ENCODE data around the gene DISP3.
"Not testable (repeated sequence)": the region's sequence is repeated elsewhere in the genome, so short reads cannot be mapped to it uniquely, and the experiment has no call there.

DISP3 gene

DNA sequence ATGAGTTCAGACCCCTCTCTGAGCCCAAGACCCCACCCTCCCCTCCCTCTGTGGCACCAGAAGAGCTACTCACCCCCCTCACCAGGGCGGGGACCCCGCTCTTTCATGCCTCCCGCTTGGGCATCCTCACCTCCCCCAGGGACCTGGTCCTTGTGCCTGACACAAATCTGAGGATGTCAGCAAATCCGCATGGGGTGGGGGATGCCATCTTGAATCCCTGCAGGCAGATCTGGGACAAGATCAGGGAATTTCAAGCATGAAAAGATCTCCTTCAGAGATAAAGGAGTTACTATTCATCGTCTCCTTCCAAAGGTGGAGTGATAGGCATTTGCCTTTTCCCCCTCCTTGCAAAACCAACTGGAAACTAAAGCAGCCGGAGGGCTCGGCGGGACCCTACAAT is 81.1 kb downstream of the DISP3 start:
- DNase-seq, result no peak

DNA sequence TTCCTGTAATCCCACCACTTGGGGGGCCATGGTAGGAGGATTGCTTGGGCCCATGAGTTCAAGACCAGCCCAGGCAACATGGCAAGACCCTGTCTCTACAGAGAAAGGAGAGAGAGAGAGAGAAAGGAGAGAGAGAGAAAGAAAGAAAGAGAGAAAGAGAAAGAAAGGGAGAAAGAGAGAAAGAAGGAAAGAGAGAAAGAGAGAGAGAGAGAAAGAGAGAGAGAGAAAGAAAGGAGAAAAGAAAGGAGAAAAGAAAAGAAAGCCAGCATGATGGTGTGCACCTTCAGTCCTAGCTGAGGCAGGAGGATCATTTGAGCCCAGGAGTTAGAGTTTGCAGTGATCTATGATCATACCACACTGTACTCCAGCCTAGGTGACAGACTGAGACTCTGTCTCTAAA is 82.8 kb downstream of the DISP3 start:
- DNase-seq, result no peak

DNA sequence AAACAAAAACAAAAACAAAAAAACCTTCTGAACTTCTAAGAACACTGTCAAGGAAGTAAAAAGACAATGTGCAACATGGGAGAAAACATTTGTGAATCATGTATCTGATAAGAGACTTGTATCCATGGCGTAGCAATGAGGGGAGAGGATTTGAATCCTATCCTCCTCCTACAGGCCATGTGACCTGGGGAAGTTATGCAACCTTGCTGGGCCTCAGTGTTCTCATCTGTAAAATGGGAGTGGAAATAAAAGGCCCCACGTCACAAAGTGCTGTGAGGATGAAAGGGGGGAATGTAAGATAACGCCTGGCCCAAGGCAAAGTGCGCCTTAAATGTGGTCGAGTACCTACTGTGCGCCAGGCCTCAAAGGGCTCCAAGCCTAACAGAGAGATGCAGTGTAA is 83.7 kb downstream of the DISP3 start:
- DNase-seq, result no peak

GRCh38 chr1:11563560-11564069 is 84.7 kb downstream of the DISP3 start:
- no peak for DNase-seq

DNA sequence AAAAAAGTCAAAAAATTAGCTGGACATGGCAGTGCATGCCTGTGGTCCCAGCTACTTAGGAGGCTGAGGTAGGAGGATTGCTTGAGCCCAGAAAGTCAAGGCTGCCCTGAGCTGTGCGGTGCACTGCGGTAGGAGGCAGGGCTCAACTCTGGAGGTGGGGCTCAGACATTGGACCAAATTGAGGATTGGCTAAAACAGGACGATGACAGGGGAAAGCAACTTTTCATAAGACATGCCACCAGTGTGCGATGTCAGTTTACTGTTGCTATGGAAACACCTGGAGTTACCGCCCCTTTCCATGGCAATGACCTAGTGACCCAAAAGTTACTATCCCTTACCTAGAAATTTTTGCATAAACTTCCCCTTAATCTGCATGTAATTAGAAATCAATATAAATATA is 85.3 kb downstream of the DISP3 start:
- DNase-seq, result no peak

GRCh38 chr1:11566042-11566850 is 87.3 kb downstream of the DISP3 start:
- DNase-seq, result no peak

DNA sequence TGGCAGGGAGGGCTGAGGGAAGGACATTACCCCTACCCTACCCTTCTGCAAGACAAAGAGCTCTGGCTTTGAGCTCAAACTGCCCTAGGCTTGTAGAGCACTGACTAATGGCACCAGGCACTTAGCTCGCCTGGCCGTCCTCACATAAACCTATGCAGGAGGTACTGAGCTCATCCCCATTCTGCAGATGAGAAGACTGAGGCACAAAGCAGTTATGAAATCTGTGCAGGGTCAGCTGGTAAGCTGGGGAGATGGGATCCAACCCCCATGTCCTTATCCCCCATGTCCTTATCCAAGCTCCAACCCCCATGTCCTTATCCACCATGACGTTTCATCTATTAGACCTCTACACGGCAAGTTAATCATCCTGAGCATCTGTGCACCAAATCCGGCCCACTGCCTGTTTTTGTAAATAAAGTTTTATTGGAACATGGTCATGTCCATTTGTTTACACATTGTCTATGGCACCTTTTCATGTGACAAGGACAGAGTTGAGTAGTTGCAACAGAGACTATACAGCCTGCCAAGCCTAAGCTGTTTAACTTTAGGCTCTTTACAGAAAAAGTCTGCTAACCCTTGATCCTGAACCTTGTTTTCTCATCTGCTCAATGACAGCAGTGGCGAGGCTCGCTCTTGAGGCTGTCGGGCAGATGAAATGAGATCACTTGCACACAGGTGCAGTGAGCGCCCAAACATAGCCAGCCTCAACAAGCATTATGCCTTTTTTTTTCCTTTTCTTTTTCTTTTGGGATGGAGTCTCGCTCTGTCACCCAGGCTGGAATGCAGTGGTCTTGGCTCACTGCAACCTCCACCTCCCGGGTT is 88.5 kb downstream of the DISP3 start:
- no peak for DNase-seq

- no peak for DNase-seq
Observed at GRCh38 chr1:11568687-11569086, 89.7 kb downstream of the DISP3 start.

DNA sequence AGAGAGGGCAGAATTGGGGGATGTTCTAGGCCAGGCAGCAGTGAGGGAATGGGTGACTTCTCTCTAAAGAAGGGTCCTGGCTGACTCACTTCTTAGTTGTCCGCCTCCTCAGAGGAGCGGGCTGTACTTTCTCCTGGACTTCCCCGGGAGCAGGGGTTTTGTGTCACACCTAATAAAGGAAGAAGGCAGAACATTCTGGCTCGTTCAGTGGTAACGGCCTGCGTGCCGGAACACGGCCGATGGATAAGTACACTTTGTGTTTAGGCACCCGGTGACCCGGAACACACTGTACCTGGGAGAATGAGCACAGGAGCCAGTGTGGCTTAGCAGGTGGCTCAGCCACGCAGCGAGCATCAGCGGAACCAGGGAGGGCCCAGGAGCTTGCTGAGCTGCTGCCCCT is 90.6 kb downstream of the DISP3 start:
- no peak for DNase-seq

GRCh38 chr1:11569954-11570353 is 91.0 kb downstream of the DISP3 start:
- no peak for DNase-seq

GRCh38 chr1:11570821-11571380 is 91.9 kb downstream of the DISP3 start:
- DNase-seq, result no peak

DNA sequence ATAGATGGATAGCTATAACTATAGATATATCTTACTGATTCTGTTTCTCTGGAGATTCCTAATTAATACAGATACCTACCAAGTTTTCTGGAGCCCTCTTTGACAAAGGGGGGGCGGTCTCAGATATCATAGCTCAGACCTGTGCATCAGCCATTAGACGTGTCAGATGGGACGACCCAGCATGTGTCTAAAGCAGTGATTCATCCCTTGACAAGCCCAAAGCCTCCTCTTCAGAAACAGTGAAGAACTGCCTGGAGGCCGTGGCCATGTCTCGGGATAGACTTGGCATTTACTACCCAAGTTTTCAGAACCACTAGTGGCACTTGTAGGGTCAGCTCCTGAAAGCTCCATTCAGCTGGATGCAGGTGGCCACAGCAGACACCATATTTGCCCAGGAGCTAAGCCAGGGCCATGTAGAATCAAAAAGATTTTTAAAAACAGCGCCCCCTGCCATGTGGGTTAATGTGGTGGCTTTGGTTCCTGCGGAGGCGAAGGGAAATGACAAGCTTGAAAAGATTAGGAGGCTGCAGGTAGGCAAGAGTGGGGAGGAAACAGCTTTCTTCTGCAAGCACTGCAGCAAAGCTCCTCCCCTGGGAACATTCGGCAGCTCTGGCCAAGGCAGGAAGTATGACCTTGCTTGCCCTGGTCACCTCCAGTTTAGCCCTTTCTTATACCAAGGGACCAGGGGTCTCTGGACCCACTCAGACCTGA is 93.1 kb downstream of the DISP3 start:
- DNase-seq, result no peak

- no peak for DNase-seq
Observed at GRCh38 chr1:11573116-11573692, 94.2 kb downstream of the DISP3 start.

- no peak for DNase-seq
Observed at GRCh38 chr1:11575553-11575952, 96.6 kb downstream of the DISP3 start.

DNA sequence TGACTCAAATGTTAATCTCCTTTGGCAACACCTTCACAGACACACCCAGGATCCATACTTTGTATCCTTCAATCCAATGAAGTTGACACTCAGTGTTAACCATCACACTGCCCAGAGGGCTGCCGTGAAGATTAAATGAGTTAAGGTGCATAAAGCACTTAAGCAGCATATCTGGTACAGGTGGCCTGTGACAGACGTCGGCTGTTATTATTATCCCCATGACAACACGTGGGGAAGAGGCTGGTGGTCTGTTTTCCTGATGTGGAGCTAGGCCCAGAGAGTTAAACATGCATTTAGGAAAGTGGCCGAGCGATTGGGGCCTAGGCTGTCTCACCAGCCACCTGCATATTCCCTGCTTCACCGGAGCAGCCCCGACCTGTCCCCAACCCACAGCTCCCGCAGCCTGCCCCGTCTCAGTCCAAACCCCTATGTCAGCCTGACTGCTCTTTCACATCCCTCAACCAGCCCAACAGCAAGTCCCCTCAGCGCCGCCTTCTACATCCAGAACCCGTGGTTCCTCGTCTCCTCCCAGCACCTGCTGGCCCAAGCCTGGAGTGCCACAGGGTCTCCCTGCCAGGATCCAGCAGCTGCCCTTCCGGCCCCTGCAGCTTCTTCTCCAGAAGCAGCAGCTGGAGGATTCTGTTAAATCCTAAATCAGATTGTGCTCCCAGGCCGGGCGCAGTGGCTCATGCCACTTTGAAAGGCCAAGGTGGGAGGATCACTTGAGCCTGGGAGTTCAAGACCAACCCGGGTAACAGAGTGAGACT is 97.3 kb downstream of the DISP3 start:
- no peak for DNase-seq

- no peak for DNase-seq
Observed at GRCh38 chr1:11578004-11578403, 99.0 kb downstream of the DISP3 start.

DNA sequence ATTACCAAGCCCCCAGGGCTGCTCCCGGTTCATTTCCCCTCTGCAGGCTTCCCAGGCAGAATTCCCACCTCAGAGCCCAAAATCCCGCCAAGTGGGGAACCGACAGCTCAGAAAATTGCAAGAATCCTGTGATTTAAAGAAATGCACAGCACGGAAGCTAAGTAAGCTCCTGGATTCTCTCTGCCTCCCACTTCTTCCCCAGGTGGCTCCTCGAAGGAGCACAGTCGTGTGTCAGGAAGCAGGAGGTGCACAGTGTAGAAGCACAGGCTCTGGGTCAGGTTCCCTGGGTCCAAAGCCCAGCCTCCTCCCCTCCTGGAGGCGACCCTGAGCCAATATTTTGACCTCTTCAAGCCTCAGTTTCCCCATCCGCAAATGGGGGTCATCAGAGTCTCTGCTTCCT is 100.6 kb downstream of the DISP3 start:
- no peak for DNase-seq

GRCh38 chr1:11580049-11580448 is 101.1 kb downstream of the DISP3 start:
- not testable (repeated sequence) for DNase-seq

DNA sequence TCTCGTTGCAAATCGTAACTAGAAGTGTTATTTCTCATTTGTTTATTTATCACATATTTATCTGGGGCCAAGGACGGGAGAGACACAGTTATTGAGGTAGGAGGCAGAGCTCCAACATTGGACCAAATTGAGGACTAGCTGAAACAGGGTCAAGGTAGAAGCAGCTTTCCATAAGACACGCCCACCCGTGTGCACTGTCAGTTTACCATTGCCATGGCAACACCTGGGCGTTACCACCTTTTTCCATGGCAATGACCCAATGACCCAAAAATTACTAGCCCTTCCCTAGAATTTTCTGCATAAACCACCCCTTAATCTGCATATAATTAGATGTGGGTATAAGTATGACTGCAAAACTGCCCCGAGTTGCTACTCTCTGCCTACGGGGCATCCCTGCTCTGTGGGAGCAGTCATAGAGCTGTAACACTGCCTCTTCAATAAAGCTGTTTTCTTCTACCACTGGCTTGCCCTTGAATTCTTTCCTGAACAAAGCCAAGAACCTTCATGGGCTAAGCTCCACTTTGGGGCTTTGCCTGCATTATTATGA is 102.6 kb downstream of the DISP3 start:
- no peak for DNase-seq

DNA sequence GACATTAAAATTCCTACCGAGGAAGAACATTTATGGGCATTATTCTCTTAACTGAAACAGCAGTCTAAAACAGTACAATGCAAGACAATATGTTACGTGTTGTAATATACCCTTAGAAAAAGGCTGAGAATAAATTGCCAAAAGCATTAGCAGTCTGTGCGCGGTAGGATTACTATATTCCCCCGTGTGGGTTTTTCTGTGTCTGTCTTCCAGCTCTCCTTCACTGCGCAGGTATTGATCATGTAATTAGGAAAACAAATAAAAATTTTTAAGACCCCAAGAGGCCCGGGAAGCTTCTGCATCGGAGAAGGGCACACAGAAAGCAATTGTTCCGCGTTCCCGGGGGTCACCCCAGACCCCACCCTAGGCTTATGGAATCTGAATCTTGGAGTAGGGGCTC is 106.4 kb downstream of the DISP3 start:
- no peak for DNase-seq
